KG1 (cell line): Measurements from ENCODE around the gene FBXO42.
A peak's percentile ranks its signal among the peaks of the same experiment; 100 is the strongest.

Experiments
- DNase-seq: peaks from one replicate; lab custom pipeline; 2025; lab: John Stamatoyannopoulos, UW

FBXO42 gene

DNA sequence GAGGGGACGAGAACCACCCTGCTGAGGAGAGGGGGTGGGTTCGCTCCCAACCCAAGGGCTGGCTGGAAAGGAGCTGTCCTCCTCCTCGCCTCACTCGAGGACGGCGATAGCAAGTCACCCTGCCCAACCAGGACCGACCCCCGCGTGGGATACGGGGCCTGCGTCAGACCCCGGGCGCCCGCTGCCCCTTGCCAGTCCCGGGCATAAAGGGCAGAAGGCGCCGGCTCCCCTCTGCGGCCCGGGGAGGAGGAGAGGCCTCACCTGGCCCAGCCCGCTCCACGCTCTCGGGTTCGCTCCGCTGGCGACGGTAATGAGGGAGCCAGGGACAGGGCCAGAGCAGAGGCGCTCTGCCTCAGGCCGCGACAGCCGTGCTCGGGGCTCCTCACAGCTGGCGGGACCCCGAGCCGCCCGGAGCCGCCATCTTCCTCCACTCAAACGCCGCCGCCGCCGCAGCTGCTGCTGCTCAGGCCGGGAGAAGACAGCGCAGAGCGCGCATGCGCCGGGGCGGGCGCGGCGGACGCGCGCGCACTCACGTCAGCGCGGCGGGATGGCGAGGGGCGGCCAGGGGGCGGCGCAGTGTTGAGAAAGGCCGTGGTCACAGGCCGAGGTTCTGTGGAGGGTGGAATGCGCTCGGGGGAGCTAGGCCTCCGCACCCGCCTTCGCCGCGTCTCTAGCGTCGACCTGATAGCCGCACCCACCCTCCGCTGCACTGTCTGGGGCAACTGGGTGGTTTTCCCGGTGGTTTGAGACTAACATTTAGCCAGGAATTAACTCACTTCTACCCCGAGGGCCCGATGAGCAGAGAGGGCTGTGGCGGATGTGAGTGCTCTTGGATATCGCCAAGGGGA lies at the start of gene FBXO42:
TSS of gene FBXO42 (minus strand) at position 487 of the 848 bp plus-strand sequence. CDS start 37,062 bp downstream, outside the sequence.
- DNase-seq, result peak; percentile 87

DNA sequence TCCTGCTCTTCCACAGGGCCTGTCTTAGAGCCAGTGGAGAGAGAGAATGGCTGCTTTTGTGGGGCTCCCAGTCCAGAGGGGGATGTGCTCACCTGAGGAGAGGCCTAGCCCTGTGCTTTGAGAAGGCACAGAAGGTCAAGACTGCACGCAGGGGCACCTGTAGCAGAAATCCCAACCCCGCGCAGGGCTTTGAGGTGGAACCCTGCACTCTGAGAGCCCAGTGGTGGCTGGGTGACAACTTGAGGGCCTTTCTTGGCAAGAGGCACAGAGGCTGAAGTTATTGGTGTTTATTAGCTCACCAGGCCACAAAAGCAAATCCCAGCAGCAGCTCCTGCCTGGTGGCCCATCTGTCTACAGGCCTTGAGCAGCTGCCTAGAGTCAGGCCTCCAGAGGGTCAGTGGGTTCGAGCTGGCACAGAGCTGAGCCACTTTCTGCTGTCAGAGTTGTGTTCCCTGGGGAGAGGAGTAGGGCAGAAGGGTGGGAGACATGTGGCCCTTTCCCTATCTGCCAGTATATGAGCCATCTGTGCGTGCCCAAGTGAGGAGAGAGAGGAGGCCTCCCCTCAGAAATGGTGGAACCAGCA lies 46.2 kb upstream of the FBXO42 start:
- no peak for DNase-seq

GRCh38 chr1:16397120-16397519 lies 44.8 kb upstream of the FBXO42 start:
- DNase-seq, result no peak

- no peak for DNase-seq
Measured at GRCh38 chr1:16396591-16396990, 44.3 kb upstream of the FBXO42 start.

DNA sequence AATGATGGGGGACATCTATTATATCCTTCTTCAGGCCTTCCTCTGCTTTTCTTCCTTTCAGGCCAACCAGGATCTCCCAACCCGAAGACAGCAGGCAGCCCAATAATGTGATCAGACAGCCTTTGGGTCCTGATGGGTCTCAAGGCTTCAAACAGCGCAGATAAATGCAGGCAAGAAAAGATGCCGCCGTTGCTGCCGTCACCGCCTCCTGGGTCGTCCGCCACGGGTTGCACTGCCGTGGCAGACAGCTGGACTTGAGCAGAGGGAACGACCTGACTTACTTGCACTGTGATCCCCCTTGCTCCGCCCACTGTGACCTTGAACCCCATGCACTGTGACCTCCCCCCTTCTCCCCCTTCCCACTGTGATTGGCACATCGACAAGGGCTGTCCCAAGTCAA lies 42.7 kb upstream of the FBXO42 start:
- DNase-seq, result no peak

DNA sequence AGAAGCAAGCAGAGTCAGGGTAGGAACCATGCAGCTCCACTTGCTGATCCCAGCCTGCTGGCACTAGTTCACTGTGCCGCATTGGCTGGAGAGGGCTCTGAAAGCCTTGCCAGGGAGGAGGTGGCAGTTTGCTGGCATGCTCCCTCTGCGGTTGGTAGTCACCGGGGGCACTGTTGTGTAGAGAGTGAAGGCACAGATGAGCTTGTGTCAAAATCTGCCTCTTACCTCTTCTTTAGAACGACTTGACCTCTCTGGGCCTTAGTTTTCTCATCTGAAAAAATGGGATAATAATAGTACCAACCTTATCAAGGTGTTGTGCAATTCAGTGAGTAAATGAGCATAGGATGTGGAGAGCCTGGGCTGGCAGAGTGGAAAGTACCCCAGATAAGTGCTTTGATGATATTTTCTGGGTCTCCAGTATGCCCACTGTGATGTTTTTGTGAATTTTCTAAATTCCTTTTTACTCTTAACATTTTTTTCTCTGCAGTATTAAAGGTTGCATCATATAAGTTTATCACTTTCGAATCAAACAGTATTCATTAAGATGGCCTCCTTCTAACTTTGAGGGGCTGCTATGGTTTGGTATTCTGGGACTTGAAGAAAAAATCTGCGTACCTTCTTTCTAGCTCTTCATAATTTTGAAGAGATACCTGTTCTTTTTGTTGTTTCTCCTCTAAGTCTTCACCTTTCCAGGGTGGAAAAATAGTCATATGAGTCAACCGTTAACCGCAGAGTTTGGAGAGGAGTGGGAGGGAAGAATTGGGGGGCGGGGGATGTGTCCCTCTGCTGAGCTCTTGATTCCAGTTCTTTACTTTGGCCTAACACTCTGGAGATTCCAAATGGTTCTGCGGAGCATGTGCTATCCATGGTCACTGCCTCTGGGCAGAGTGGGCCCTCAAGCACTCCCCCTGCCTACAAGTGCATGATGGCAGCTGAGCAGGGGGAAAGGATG lies 41.6 kb upstream of the FBXO42 start:
- no peak for DNase-seq

GRCh38 chr1:16392740-16393569 lies 40.7 kb upstream of the FBXO42 start:
- no peak for DNase-seq

DNA sequence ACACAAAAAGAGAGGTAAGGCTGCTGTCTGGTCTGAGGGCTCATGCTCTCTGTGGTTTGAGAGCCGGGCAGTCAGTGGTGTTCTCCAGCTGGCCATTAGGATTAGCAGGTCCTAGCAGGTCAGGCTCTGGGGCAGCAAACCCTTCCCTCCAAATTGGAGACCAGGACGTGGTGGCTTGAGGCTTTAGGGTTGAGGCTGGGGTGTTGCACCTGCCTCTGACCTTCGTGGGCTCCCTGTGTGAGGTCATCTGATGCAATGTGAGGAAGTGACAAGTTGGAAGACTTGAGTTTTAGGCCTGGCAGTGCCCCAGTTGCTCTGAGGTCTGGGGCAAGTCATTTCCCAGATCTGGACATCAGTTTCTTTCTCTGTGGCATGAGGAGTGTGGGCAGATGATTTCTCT lies 39.1 kb upstream of the FBXO42 start:
- no peak for DNase-seq

GRCh38 chr1:16387201-16388188 lies 35.2 kb upstream of the FBXO42 start:
- DNase-seq, result no peak

DNA sequence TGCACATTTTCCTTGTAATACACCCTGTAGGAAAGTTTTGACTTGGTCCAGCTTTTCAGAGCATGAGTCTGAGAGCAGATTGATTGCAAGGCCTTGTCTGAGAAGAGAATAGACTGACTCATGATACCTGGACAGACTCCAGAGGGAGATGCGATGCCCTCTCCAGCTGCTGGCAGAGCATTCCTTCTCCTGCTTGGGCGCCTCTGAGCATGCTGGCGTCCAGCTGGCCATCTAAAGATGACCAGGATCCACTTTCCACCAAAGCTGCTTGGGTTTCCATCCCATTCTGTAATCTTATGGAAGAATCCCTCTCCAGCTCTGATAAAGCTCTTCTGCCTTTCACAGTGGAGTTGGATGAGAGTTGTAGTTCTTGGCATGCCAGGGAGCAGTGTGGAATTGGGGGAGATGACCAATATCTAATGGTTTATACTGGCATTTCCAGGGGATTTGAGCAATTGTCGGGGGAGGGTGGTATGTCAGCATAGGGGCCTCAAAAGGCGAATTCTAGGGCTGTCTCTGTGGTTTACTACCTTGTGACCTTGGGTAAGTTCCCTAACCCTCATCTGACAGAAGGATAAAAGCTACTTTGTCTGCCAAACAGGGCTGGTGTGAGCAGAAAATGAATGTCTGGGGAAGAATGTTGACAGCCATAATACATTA lies 34.3 kb upstream of the FBXO42 start:
- no peak for DNase-seq

DNA sequence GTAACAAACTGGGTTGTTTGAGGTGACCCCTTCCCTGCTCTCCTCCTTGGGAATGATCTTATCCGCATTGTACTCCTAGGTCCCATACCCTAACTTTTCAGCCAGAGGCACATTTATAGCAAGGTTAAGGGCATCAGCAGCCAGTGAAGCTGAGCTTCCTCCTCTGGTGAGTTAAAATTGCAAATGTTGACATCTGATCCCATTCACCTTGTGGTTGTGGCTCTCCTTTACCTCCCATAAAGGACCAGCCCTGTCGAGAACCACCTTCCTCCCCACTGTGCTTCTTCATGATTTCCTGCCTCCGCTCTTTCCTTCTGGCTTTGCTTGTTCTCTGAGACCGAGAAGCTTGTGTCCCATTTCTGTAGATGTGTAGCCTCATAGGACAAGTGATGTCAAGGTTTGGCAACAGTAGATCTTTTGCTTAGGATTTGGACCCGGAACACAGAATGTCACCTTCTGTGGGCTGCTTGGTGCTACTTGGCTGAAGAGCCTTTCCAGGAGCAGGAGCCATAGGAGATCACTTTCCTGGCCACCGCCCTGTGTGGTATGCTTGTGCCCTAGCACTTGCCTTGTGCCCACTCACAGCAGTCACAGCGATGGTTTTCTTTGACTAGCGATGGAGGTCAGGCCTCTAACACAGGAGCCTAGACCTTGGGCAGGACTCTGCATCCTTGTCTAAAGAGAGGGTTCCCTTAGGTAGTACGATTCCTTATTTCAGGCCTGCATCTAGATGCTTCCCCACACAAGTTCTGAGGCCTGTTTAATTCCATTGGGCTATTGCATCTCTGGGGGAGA lies 33.6 kb upstream of the FBXO42 start:
- no peak for DNase-seq

DNA sequence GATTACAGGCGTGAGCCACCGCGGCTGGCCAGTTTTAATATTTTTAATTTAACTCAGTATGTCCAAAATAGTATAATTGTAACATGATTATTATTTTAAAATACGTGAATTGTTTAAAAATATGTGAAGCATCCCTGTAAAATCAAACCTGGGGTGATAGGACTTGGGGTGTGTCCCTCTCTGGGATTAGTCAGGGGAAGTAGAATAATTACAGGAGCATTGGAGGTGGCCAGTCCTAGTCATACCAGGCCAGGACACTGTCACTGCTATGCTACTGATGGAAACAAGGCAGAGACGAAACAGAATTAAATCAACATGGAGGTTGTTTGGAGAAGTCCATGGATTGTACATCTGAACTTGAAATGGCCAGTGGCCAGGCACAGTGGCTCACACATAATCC lies 31.6 kb upstream of the FBXO42 start:
- no peak for DNase-seq

- no peak for DNase-seq
Measured at GRCh38 chr1:16380868-16381267, 28.6 kb upstream of the FBXO42 start.

DNA sequence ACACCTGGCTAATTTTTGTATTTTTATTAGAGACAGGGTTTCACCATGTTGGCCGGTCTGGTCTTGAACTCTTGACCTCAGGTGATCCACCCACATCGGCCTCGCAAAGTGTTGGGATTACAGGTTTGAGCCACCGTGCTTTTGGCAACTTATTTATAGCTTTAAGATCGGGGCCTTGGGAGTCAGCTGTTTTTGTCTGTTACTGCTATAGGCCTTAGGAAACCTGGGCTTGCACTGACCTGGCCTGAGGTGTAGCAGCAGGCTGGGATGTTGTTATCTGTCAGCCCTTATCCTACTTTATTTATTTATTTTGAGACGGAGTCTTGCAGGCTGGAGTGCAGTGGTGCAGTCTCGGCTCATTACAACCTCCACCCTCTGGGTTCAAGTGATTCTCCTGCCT lies 26.2 kb upstream of the FBXO42 start:
- no peak for DNase-seq

DNA sequence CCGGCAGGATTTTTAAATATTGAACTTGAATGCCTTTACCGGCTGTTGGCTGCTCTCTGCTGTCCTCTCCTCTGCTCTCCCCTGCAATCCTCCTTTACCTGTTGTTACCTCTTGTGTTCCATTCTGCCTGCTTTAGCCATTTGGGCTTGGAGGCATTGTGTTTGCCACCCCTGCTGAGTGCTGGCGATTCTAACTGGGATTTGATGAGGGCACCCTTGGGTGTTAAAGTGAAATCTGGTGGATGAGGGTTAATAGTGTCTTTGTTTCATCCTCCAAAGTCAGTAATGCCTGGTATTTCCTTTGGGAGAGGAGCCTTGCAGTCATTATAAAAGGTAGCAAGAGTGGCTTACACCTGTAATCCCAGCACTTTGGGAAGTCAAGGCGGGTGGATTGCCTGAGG lies 24.7 kb upstream of the FBXO42 start:
- no peak for DNase-seq

DNA sequence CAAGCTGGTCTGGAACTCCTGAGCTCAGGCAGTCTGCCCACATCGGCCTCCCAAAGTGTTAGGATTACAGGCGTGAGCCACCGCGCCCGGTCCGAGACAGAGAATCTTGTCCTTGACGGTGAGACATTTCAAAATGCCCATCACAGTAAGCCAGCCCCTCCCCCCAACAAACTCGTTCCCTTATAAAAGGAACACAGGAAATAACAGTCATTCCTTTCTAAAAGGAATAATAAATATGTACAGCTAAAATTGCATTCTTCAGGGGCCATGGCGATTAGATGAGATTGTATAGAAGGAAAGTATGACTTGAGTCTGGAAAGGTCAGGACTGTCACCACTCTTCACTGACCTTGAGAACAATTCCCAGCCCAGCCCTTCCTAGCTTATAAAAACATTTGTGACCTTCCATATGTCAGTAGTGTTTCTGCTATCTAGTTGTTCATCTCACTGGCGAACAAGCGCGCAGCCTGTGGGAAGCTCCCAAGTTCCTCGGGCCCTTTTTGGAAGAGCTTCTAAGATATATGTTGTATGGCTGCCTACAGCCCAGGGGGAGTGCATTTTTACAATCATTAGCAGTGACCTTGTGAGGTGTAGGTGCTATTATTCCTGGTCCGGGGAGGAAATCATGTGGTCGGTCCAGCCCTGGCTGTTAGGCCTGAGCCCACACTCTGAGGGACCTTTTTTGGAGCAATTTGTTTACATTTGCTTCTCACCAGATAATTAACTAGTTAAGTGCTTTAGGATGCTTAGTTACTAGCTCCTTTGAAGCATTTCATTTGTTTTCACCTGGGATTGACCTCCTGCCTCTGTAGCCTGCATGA lies 23.5 kb upstream of the FBXO42 start:
- no peak for DNase-seq

GRCh38 chr1:16374266-16374665 lies 22.0 kb upstream of the FBXO42 start:
- no peak for DNase-seq
